Kidney epithelial cell (primary cell): ENCODE measurements around the gene TMC4. TPM values are rescaled to one million over a fixed set of nuclear protein-coding genes. Genes with fewer than 3 reads are reported as not detected.

Source experiments
- DNase-seq: peaks from one replicate; pipeline ENCODE4 v3.0.0-alpha.2; 2010; ENCODE audit warnings: low read depth
- H3K27me3 ChIP-seq: 2 replicates; pipeline ENCODE4 v1.6.0; 2011; ENCODE audit warnings: low read length; ENCODE audit not compliant: control insufficient read depth, insufficient read depth
- H3K36me3 ChIP-seq: 2 replicates; pipeline ENCODE4 v1.5.1; 2011; ENCODE audit warnings: low read length; ENCODE audit not compliant: control insufficient read depth, insufficient read depth
- H3K4me3 ChIP-seq: 2 replicates; pipeline ENCODE4 v1.5.1; 2011; ENCODE audit warnings: low read depth, mild to moderate bottlenecking, control low read depth, low read length
- CTCF ChIP-seq: IDR thresholded peaks from 2 replicates; pipeline ENCODE4 v1.5.1; 2011; ENCODE audit warnings: mild to moderate bottlenecking, moderate library complexity, low read length, control low read depth, inconsistent platforms; ENCODE audit not compliant: insufficient read depth, poor library complexity, severe bottlenecking
- total RNA-seq: library from RNA; depleted of rRNA; stranded (reverse); fragments of >200 nt; gene quantifications from 2 replicates; pipeline ENCODE4 v1.2.3, GENCODE V29; 2015

Gene TMC4
- total RNA-seq, 1 donor from 2014 or later = 33.9 TPM

- Histone ChIP-seq H3K36me3 (no peaks in the 10 kb centered on the region), H3K27me3 (no peaks in the 10 kb centered on the region), H3K4me3 (no peak overlapping the region)
- DNase-seq = no peak
- no peak for TF ChIP-seq CTCF
Measured at GRCh38 chr19:54180691-54181091, 7.7 kb upstream of the TMC4 start.

- TF ChIP-seq CTCF = peak; percentile 70
- Histone ChIP-seq H3K4me3 (no peak overlapping the region), H3K27me3 (no peaks in the 10 kb centered on the region), H3K36me3 (no peaks in the 10 kb centered on the region)
- peak; percentile 67 for DNase-seq
Measured at GRCh38 chr19:54179921-54180461, 7.0 kb upstream of the TMC4 start.

- TF ChIP-seq CTCF = no peak
- H3K36me3 ChIP-seq = no peaks in the 10 kb centered on the region
Measured at GRCh38 chr19:54179262-54179852, 6.4 kb upstream of the TMC4 start.

GRCh38 chr19:54178581-54179261 is 5.8 kb upstream of the TMC4 start:
- TF ChIP-seq CTCF = no peak
- Histone ChIP-seq H3K36me3 (no peaks in the 10 kb centered on the region), H3K4me3 (no peak overlapping the region), H3K27me3 (no peaks in the 10 kb centered on the region)
- no peak for DNase-seq

More at GRCh38 chr19:54179262-54179852, 6.4 kb upstream of the TMC4 start:
- DNase-seq = no peak
- no peaks in the 10 kb centered on the region for H3K27me3 ChIP-seq
- H3K4me3 ChIP-seq = no peak overlapping the region

GRCh38 chr19:54173951-54174834 is 1.2 kb upstream of the TMC4 start:
- no peak for TF ChIP-seq CTCF
- no peak overlapping the region for H3K4me3 ChIP-seq
- no peaks in the 10 kb centered on the region for H3K36me3 ChIP-seq
- DNase-seq = no peak
- H3K27me3 ChIP-seq = peaks cover 2% of the 10 kb centered on the region
